Peyer's patch (tissue), 4 donors: Measurements from ENCODE around the gene IRAK2. TPM values are rescaled to one million over a fixed set of nuclear protein-coding genes. Genes with fewer than 3 reads are reported as not detected.
A peak's percentile ranks its signal among the peaks of the same experiment; 100 is the strongest.

Experiments used
- DNase-seq, 3 donors: peaks; one replicate each; pipeline ENCODE4 v3.0.0-alpha.2; 2017 to 2019
- H3K27ac ChIP-seq, 4 donors: fragments of 200-600 bp; sonication (generic); one replicate each; pipeline ENCODE4 v1.5.1; 2016 to 2019
- H3K27me3 ChIP-seq, 2 donors: fragments of 200-600 bp; sonication (generic); one replicate each; pipeline ENCODE4 v1.5.1; 2019
- H3K36me3 ChIP-seq, 3 donors: fragments of 200-600 bp; sonication (generic); one replicate each; pipeline ENCODE4 v1.5.1; 2016 to 2019
- H3K4me1 ChIP-seq, 4 donors: fragments of 200-600 bp; sonication (generic); one replicate each; pipeline ENCODE4 v1.5.1; 2016 to 2019
- H3K4me3 ChIP-seq, 4 donors: fragments of 200-600 bp; sonication (generic); 1 replicate in 3 of 4; 2 replicates in 1 of 4; pipeline ENCODE4 v1.5.1; 2016 to 2019; ENCODE audit warnings: mild to moderate bottlenecking in 1 of 4
- H3K9me3 ChIP-seq, 4 donors: fragments of 200-600 bp; sonication (generic); one replicate each; pipeline ENCODE4 v1.5.1; 2016 to 2019; ENCODE audit warnings: mild to moderate bottlenecking in 1 of 4
- CTCF ChIP-seq, 6 experiments: fragments of 450-650 bp in 4 of 6; fragments of 200-600 bp in 2 of 6; sonication (generic) in 1 of 6; IDR thresholded peaks; one replicate each; pipeline ENCODE4 v1.5.1; 2017 to 2019; ENCODE audit warnings: antibody characterized with exemption in 6 of 6, mild to moderate bottlenecking in 3 of 6, moderate library complexity in 1 of 6
- POLR2A ChIP-seq, 2 donors: fragments of 450-650 bp; IDR thresholded peaks; one replicate each; pipeline ENCODE4 v1.5.1; 2017; ENCODE audit warnings: antibody characterized with exemption in 2 of 2, mild to moderate bottlenecking in 2 of 2, moderate library complexity in 2 of 2
- small RNA-seq, 2 donors: library from RNA; depleted of rRNA; stranded (forward); fragments of <200 nt; gene quantifications; one replicate each; pipeline ENCODE3, GENCODE V24; 2016
- total RNA-seq, 4 donors: library from RNA; depleted of rRNA; stranded (reverse); fragments of >200 nt; gene quantifications; one replicate each; pipeline ENCODE4 v1.1.0, GENCODE V29; 2016

Gene IRAK2
- total RNA-seq, 4 donors from 2014 or later, result 9.1 to 17.3 (median 11.0) TPM

DNA sequence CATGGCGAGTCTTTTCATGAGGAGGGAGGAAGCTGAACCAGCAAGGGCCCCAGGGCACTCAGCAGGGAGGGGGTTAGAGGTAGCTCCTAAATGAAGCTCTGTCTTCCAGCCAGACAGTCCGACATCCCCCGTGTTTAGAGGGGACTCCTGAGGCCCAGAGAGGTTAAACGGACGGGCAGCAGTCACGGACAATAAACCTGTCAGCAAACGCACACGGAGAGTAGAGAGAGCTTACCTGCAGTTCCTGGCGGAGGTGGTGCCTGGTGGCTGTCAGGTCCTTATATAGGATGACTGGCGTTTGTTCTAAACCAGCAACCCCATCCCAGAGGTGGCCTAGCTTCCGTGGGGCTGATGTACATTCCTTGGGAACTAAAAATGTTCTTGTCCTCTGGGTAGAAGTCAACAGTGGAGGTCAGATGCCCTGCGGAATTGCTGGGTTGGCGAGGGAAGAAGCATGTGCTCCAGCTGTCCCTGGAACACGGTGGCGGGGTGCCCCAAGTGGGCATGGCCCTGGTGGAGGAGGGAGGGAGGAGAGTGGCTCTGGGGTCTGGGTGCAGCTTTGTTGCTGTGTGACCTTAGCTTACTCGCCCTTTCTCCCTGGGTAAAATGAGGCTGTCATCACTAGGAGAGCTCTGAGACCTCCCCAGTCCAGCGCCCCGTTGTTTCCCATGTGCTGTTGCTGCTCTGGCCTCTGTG lies 125.9 kb downstream of the IRAK2 start:
- Histone ChIP-seq H3K27me3 (no peaks in the 10 kb centered on the region), H3K4me1 (peaks cover 0 to 4% (median 0%) of the 10 kb centered on the region in 4 donors), H3K36me3 (peaks cover 0 to 15% (median 0%) of the 10 kb centered on the region in 3 donors), H3K27ac (no peak overlapping the region), H3K9me3 (no peaks in the 10 kb centered on the region), H3K4me3 (no peak overlapping the region)
- no peak for DNase-seq
- TF ChIP-seq CTCF (IDR thresholded peaks at IDR 0.05) (no peak), POLR2A (IDR thresholded peaks at IDR 0.05) (no peak)

DNA sequence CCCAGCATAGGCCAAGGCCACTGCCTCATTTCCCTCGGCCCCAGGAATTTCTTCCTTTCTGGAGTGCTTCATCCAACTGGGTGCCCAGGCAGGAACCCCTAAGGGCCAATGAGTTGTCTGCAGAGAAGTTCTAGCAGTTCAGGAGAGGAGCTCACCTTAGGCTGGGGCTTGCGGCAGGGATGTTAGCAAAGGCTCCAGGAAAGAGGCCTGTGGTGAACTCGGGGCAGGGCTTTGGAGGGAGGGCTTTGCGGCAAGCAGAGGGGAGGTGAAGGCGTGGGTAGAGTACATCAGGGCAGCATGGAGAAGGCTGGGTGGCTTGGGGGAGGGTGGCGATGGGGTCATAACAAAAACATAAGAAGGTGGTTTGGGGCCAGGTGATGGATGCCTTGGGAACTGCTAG lies 126.9 kb downstream of the IRAK2 start:
- Histone ChIP-seq H3K27ac (no peak overlapping the region), H3K4me1 (peaks cover 0 to 4% (median 0%) of the 10 kb centered on the region in 4 donors), H3K4me3 (no peak overlapping the region), H3K27me3 (no peaks in the 10 kb centered on the region), H3K9me3 (no peaks in the 10 kb centered on the region), H3K36me3 (peaks cover 0 to 15% (median 0%) of the 10 kb centered on the region in 3 donors)
- DNase-seq, result no peak
- TF ChIP-seq POLR2A (IDR thresholded peaks at IDR 0.05) (no peak), CTCF (IDR thresholded peaks at IDR 0.05) (no peak)

DNA sequence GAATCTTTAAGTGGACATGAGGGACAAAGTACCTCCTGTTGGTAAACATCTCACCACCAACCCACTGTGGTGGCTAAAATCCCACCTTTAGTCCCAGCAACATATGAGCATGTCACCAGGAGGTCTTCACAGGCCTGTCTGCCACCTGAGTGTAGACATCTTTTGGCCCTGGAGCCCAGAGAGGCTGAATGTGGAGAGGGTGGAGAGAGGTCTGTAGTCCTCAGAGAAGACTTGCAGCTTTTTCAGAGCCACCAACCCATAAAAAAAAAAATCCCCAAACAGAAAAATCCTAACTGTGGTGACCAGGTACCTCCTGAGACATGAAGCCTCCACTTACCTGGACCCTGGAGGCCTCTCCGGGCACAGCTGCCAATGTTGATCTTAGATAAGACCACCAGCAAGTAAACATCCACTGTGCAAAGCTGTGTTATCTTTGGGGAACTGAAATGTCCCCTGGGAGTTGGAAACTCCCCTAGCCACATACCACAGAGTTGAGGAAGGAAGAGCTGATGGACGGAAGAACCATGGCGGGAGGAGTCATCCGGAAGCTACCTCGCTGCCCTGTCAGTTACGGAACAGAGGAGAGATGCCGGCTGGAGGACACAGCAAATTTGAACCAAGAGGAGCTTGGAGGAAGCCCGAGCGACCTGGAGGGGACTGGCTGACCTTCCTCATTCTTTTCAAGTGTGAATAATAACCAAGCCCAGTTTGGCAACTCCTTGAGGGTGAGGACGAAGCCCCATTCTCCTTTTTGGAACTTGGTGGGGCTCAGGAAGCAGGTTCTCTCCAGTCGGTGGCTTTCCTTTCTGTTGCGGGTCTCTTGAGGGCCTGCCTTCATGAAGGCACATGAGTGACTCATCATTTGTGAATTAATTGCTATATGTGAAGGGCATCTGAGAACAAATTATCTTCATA lies 128.0 kb downstream of the IRAK2 start, which contains the start of gene GHRL:
Gene GHRL (minus strand): TSS at position 443 of the 915 bp plus-strand sequence. CDS start 2,767 bp downstream, outside the sequence.
- TF ChIP-seq POLR2A (IDR thresholded peaks at IDR 0.05) (no peak), CTCF (IDR thresholded peaks at IDR 0.05) (no peak)
- H3K4me1 ChIP-seq, result peaks cover 0 to 4% (median 0%) of the 10 kb centered on the region in 4 donors
- H3K27ac ChIP-seq, result no peak within 1 kb of the TSS
- H3K36me3 ChIP-seq, result peaks cover 0 to 15% (median 0%) of the 10 kb centered on the region in 3 donors
- DNase-seq, result peak in 1 of 3 donors; percentile 26
- H3K4me3 ChIP-seq, result peak within 1 kb of the TSS in 1 of 4 donors; percentile 0
- H3K27me3 ChIP-seq, result no peaks in the 10 kb centered on the region
- H3K9me3 ChIP-seq, result no peaks in the 10 kb centered on the region

Small RNA genes lying within 50 kb of the gene (small RNA-seq; reads per million reads assigned to genes)
- 0 reads per million in 2 donors for gene RF02126

Other genes starting within 250 kb of the IRAK2 start
- 100 to 1,000 TPM in 3 of 4 donors, 10 to 100 TPM in 1; 22.3 to 125 (median 123) TPM for gene IL17RC, start 247.8 kb upstream of the IRAK2 start, total RNA-seq
- gene CRELD1, start 231.1 kb upstream of the IRAK2 start, total RNA-seq, result 10 to 100 TPM; 21.9 to 45.6 (median 34.4) TPM
- gene PRRT3, start 212.5 kb upstream of the IRAK2 start, total RNA-seq, result 10 to 100 TPM in 1 of 4 donors, 1 to 10 TPM in 3; 1.9 to 13.2 (median 3.6) TPM
- gene EMC3, start 178.1 kb upstream of the IRAK2 start, total RNA-seq, result 10 to 100 TPM; 23.9 to 42.2 (median 32.8) TPM
- 10 to 100 TPM in 1 of 4 donors, 1 to 10 TPM in 3; 4.6 to 38.0 (median 7.7) TPM for gene FANCD2, start 138.5 kb upstream of the IRAK2 start, total RNA-seq
- gene FANCD2OS, start 56.7 kb upstream of the IRAK2 start, total RNA-seq, result not detected
- 100 to 1,000 TPM in 1 of 4 donors, 10 to 100 TPM in 3; 43.7 to 104 (median 60.4) TPM for gene BRK1, start 49.2 kb upstream of the IRAK2 start, total RNA-seq
- 10 to 100 TPM; 44.0 to 62.7 (median 52.6) TPM for gene VHL, start 23.1 kb upstream of the IRAK2 start, total RNA-seq
- gene TATDN2, start 83.5 kb downstream of the IRAK2 start, total RNA-seq, result 10 to 100 TPM; 30.3 to 52.8 (median 36.9) TPM
- gene GHRL, start 128.0 kb downstream of the IRAK2 start, total RNA-seq, result 1 to 10 TPM in 2 of 4 donors, not detected in 2; 1.6 to 2.9 TPM
- 100 to 1,000 TPM; 158 to 251 (median 237) TPM for gene SEC13, start 156.2 kb downstream of the IRAK2 start, total RNA-seq